Mucosa of descending colon (tissue), 3 donors: Measurements from ENCODE around the gene DMRTC1B. TPM values are rescaled to one million over a fixed set of nuclear protein-coding genes. Genes with fewer than 3 reads are reported as not detected.
"Not testable (repeated sequence)": the region's sequence is repeated elsewhere in the genome, so short reads cannot be mapped to it uniquely, and the experiment has no call there.

Experiments
- ATAC-seq: fragments of 200-7000 bp; cut with Tn5 transposase; one replicate; pipeline ENCODE4 v1.9.1; 2020; ENCODE audit warnings: mild to moderate bottlenecking, moderate library complexity
- DNase-seq, 3 donors: peaks; one replicate each; pipeline ENCODE4 v3.0.0-alpha.2; 2020
- H3K36me3 ChIP-seq: fragments of 200-600 bp; one replicate; pipeline ENCODE4 v1.8.0; 2021; ENCODE audit warnings: low read depth, mild to moderate bottlenecking
- H3K4me1 ChIP-seq: fragments of 200-600 bp; one replicate; pipeline ENCODE4 v1.8.0; 2021; ENCODE audit warnings: low read depth, mild to moderate bottlenecking
- H3K4me3 ChIP-seq: fragments of 200-600 bp; one replicate; pipeline ENCODE4 v1.8.0; 2021; ENCODE audit warnings: mild to moderate bottlenecking
- H3K9me3 ChIP-seq: fragments of 200-600 bp; one replicate; pipeline ENCODE4 v1.8.0; 2021; ENCODE audit warnings: mild to moderate bottlenecking
- intact Hi-C, 2 donors: fragments of 100-400 bp; cut with DNase I in 1 of 2; cut with micrococcal nuclease in 1 of 2; formaldehyde crosslinking; loops; one replicate each; pipeline versions ENCODE4 v1.11.0 to v1.11.1; 2022; cut with DNase I, micrococcal nuclease
- total RNA-seq, 3 donors: library from RNA; stranded (reverse); fragmentation: NEBNext Ultra II Directional in 2 of 3; extraction: Animal tissue kit (Norgen Biotek cat#: 25700) in 2 of 3; gene quantifications; one replicate each; pipeline versions ENCODE4 v1.2.1 to v1.2.4, GENCODE V29; 2021 to 2023
- donor health status: DM: no; HTN: no; CAD: no; lungs with moderate emphysema.
- donor health status: DM: no; HTN: no; CAD: no.
- donor health status: DM: no; HTN: yes; CAD: no.

Gene DMRTC1B
- total RNA-seq, 3 donors from 2014 or later, result 1.5 TPM; not detected in 2

DNA sequence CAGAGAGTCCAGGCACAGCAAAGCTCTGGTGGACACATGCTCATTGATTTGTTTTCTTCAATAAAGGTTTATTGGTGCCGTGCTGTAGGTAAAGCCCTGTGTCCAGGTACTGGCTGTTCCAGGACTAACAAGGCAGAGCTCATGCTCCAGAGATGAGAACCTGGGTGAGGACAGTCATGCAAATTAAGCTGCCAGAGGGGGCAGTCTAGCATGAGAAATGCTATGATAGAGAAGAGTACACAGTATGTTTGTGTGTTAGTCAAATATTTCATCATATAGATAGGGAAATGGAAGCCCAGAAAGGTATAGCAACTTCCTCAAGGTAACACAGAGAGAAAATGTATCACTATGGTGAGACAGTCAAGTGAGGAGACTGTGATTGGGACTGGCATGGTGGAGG is 11.5 kb downstream of the DMRTC1B start:
- DNase-seq, intact Hi-C loops, H3K36me3 ChIP-seq, H3K4me1 ChIP-seq, H3K9me3 ChIP-seq, H3K4me3 ChIP-seq, ATAC-seq: not testable (repeated sequence)

DNA sequence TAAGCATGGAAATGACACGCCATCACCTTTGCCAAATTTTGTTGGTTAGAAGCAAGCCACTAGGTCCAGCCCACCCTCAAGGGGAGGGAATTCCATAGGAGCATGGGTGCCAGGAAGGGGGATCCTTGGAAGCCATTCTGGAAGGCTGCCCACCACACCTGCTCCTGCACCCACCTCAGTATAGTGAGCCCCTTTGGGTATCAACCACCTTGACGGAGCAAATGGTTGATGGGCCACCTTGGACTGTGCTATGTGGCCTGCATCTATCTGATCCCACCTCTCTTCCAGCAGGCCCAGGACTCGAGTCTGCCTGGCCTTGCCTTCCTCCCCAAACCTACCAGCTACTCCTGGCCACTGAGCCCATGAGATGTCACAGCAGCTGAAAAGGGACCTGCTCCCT is 13.7 kb downstream of the DMRTC1B start:
- intact Hi-C loops, H3K4me1 ChIP-seq, H3K4me3 ChIP-seq, H3K36me3 ChIP-seq, DNase-seq, H3K9me3 ChIP-seq, ATAC-seq: not testable (repeated sequence)

DNA sequence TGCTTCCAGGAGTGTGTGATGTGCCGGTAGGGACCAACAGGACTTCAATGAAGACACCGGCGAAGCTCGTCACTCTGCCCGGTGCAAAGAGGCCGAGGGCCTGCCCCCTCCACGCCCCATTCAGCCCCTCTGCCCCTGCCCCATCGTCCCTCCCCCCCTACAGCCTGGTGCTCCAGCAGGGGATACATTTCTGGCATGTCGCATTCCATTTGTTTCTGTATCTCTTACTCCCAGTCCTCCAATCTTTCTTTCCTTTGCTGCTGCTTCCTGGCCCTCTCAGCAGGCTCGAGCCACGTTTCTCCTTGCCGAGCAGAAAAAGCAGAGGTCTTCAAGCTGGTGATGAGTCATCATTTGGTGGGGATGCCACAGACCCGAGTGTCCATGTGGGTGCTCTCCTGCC is 31.4 kb downstream of the DMRTC1B start, which contains the start of gene FAM236D:
Gene FAM236D (minus strand): TSS at position 101 of the 400 bp plus-strand sequence. CDS start 100 bp downstream, at position 1.
- H3K36me3 ChIP-seq, intact Hi-C loops, ATAC-seq, H3K9me3 ChIP-seq, DNase-seq, H3K4me3 ChIP-seq, H3K4me1 ChIP-seq: not testable (repeated sequence)

DNA sequence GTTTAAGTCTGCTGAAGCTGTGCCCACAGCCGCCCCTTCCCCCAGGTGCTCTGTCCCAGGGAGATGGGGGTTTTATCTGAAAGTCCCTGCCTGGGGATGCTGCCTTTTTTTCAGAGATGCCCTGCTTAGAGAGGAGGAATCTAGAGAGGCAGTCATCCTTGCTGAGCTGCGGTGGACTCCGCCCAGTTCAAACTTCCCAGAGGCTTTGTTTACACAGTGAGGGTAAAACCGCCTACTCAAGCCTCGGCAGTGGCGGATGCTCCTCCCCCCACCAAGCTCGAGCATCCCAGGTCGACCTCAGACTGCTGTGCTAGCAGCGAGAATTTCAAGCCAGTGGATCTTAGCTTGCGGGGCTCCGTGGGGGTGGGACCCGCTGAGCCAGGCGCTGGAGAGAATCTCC is 54.0 kb downstream of the DMRTC1B start:
- DNase-seq, H3K36me3 ChIP-seq, intact Hi-C loops, H3K4me1 ChIP-seq, ATAC-seq, H3K9me3 ChIP-seq, H3K4me3 ChIP-seq: not testable (repeated sequence)

DNA sequence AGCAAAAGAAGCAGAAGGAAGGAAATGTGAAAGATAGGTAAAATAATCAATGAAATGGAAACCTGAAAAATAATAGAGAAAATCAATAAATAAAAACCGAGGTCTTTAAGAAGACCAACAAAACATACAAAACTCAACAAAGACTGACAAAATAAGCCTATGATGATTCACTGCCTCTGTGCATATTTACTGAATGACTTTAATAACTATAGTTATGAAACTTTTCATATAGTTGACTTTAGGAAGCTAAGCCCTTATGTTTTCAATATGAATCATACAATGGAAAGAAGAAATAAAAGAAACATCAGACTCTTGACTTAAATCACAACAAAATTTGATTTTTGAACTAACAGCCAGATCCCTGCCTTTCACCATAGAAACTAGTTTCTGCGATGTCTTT is 60.8 kb downstream of the DMRTC1B start:
- H3K4me1 ChIP-seq, H3K4me3 ChIP-seq, intact Hi-C loops, H3K36me3 ChIP-seq, H3K9me3 ChIP-seq, ATAC-seq, DNase-seq: not testable (repeated sequence)

DNA sequence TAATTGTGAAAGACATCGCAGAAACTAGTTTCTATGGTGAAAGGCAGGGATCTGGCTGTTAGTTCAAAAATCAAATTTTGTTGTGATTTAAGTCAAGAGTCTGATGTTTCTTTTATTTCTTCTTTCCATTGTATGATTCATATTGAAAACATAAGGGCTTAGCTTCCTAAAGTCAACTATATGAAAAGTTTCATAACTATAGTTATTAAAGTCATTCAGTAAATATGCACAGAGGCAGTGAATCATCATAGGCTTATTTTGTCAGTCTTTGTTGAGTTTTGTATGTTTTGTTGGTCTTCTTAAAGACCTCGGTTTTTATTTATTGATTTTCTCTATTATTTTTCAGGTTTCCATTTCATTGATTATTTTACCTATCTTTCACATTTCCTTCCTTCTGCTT is 106.2 kb downstream of the DMRTC1B start:
- H3K4me3 ChIP-seq, intact Hi-C loops, H3K4me1 ChIP-seq, DNase-seq, ATAC-seq, H3K9me3 ChIP-seq, H3K36me3 ChIP-seq: not testable (repeated sequence)

DNA sequence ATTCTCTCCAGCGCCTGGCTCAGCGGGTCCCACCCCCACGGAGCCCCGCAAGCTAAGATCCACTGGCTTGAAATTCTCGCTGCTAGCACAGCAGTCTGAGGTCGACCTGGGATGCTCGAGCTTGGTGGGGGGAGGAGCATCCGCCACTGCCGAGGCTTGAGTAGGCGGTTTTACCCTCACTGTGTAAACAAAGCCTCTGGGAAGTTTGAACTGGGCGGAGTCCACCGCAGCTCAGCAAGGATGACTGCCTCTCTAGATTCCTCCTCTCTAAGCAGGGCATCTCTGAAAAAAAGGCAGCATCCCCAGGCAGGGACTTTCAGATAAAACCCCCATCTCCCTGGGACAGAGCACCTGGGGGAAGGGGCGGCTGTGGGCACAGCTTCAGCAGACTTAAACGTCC is 113.0 kb downstream of the DMRTC1B start:
- ATAC-seq, intact Hi-C loops, H3K9me3 ChIP-seq, H3K4me1 ChIP-seq, DNase-seq, H3K4me3 ChIP-seq, H3K36me3 ChIP-seq: not testable (repeated sequence)

Other genes starting within 250 kb of the DMRTC1B start
- gene HDAC8, start 204.0 kb upstream of the DMRTC1B start, total RNA-seq, result 10 to 100 TPM; 24.4 to 29.4 (median 28.5) TPM
- gene PHKA1, start 62.6 kb upstream of the DMRTC1B start, total RNA-seq, result 1 to 10 TPM; 3.8 to 8.7 (median 4.0) TPM
- gene FAM236B, start 5.8 kb downstream of the DMRTC1B start, total RNA-seq, result not detected
- gene FAM236D, start 31.3 kb downstream of the DMRTC1B start, total RNA-seq, result not detected
- not detected for gene FAM236C, start 135.7 kb downstream of the DMRTC1B start, total RNA-seq
- not detected for gene FAM236A, start 161.3 kb downstream of the DMRTC1B start, total RNA-seq
- gene DMRTC1, start 166.9 kb downstream of the DMRTC1B start, total RNA-seq, result not detected
- under 1 TPM in 1 of 3 donors, not detected in 2; 0.25 TPM for gene PABPC1L2B, start 226.0 kb downstream of the DMRTC1B start, total RNA-seq